Osteocyte (in vitro differentiated cells): Measurements from ENCODE around the gene CTIF. TPM values are rescaled to one million over a fixed set of nuclear protein-coding genes. Genes with fewer than 3 reads are reported as not detected.

Experiments used
- DNase-seq: peaks from one replicate; pipeline ENCODE4 v3.0.0; 2021; ENCODE audit warnings: mixed read lengths; ENCODE audit not compliant: unreplicated experiment; ENCODE audit errors: extremely low spot score
- H3K27ac Mint-ChIP-seq: one replicate; pipeline ENCODE4 v1.8.0; 2021; ENCODE audit warnings: mild to moderate bottlenecking, mixed read lengths; ENCODE audit not compliant: unreplicated experiment
- H3K27me3 Mint-ChIP-seq: one replicate; pipeline ENCODE4 v1.8.0; 2021; ENCODE audit warnings: mixed read lengths; ENCODE audit not compliant: unreplicated experiment
- H3K36me3 Mint-ChIP-seq: one replicate; pipeline ENCODE4 v1.8.0; 2021; ENCODE audit warnings: mixed read lengths; ENCODE audit not compliant: unreplicated experiment
- H3K4me1 Mint-ChIP-seq: one replicate; pipeline ENCODE4 v1.8.0; 2021; ENCODE audit warnings: mixed read lengths; ENCODE audit not compliant: unreplicated experiment
- H3K4me3 Mint-ChIP-seq: one replicate; pipeline ENCODE4 v1.8.0; 2021; ENCODE audit warnings: mild to moderate bottlenecking, moderate library complexity, mixed read lengths; ENCODE audit not compliant: unreplicated experiment
- H3K9me3 Mint-ChIP-seq: one replicate; pipeline ENCODE4 v1.8.0; 2021; ENCODE audit warnings: mixed read lengths; ENCODE audit not compliant: unreplicated experiment
- CTCF ChIP-seq: fragments of 200-600 bp; sonication (generic); IDR thresholded peaks from 2 replicates; pipeline ENCODE4 v1.5.0; 2021; ENCODE audit warnings: antibody characterized with exemption, mild to moderate bottlenecking, moderate library complexity
- total RNA-seq: library from RNA; stranded (reverse); gene quantifications from 2 replicates; pipeline ENCODE4 v1.2.1, GENCODE V29; 2021

CTIF gene
- total RNA-seq, 1 donor from 2014 or later: 172 TPM

GRCh38 chr18:48862132-48862531, 323.3 kb downstream of the CTIF start:
- no peak for TF ChIP-seq CTCF
- Mint-ChIP-seq H3K4me3 (no peak overlapping the region), H3K4me1 (peaks cover 62% of the 10 kb centered on the region), H3K27me3 (no peaks in the 10 kb centered on the region), H3K27ac (peak overlapping the region; percentile 91), H3K36me3 (peaks cover 36% of the 10 kb centered on the region), H3K9me3 (no peaks in the 10 kb centered on the region)
- no peak for DNase-seq

GRCh38 chr18:48862678-48863270, 323.9 kb downstream of the CTIF start:
- H3K4me3 Mint-ChIP-seq: no peak overlapping the region
- no peak for TF ChIP-seq CTCF
- H3K9me3 Mint-ChIP-seq: no peaks in the 10 kb centered on the region
- H3K4me1 Mint-ChIP-seq: peaks cover 62% of the 10 kb centered on the region
- no peaks in the 10 kb centered on the region for H3K27me3 Mint-ChIP-seq
- peaks cover 30% of the 10 kb centered on the region for H3K36me3 Mint-ChIP-seq
- DNase-seq: no peak
- H3K27ac Mint-ChIP-seq: peak overlapping the region; percentile 91

GRCh38 chr18:48863432-48864065, 324.7 kb downstream of the CTIF start:
- no peaks in the 10 kb centered on the region for H3K9me3 Mint-ChIP-seq
- DNase-seq: no peak
- peaks cover 23% of the 10 kb centered on the region for H3K36me3 Mint-ChIP-seq
- H3K27ac Mint-ChIP-seq: peak overlapping the region; percentile 27
- H3K4me1 Mint-ChIP-seq: peaks cover 59% of the 10 kb centered on the region
- no peak for TF ChIP-seq CTCF
- H3K27me3 Mint-ChIP-seq: no peaks in the 10 kb centered on the region
- no peak overlapping the region for H3K4me3 Mint-ChIP-seq

GRCh38 chr18:48864876-48865275, 326.0 kb downstream of the CTIF start:
- peaks cover 53% of the 10 kb centered on the region for H3K4me1 Mint-ChIP-seq
- H3K4me3 Mint-ChIP-seq: no peak overlapping the region
- no peaks in the 10 kb centered on the region for H3K9me3 Mint-ChIP-seq
- H3K27me3 Mint-ChIP-seq: no peaks in the 10 kb centered on the region
- no peak for DNase-seq
- no peak overlapping the region for H3K27ac Mint-ChIP-seq
- TF ChIP-seq CTCF: no peak
- H3K36me3 Mint-ChIP-seq: peaks cover 23% of the 10 kb centered on the region

GRCh38 chr18:48866028-48866733, 327.4 kb downstream of the CTIF start:
- H3K9me3 Mint-ChIP-seq: no peaks in the 10 kb centered on the region
- no peak for TF ChIP-seq CTCF
- H3K27ac Mint-ChIP-seq: no peak overlapping the region
- no peak for DNase-seq
- no peak overlapping the region for H3K4me3 Mint-ChIP-seq
- H3K27me3 Mint-ChIP-seq: no peaks in the 10 kb centered on the region
- H3K4me1 Mint-ChIP-seq: peaks cover 40% of the 10 kb centered on the region
- H3K36me3 Mint-ChIP-seq: peaks cover 23% of the 10 kb centered on the region
